HepG2 (cell line): ENCODE results near the gene RABGEF1. TPM values are rescaled to one million over a fixed set of nuclear protein-coding genes. Genes with fewer than 3 reads are reported as not detected.

Source experiments
- ASH2L ChIP-seq: fragments of 300-600, 200-600 bp; sonication (generic); IDR thresholded peaks from 2 replicates; pipeline ENCODE4 v1.7.0; 2017; ENCODE audit warnings: low read depth, mild to moderate bottlenecking, moderate library complexity, mixed read lengths, low read length; ENCODE audit not compliant: insufficient read length
- CCDC6 ChIP-seq: sonication (generic); formaldehyde crosslinking; IDR thresholded peaks from 2 replicates; pipeline ENCODE4 v1.8.1; 2022; ENCODE audit warnings: mild to moderate bottlenecking, missing genetic modification reagents, moderate library complexity
- CEBPB ChIP-seq: IDR thresholded peaks from 2 replicates; pipeline ENCODE4 v1.6.1; 2011; ENCODE audit warnings: low read depth, low read length, improper control_type of control experiment, borderline replicate concordance
- FOXC1 ChIP-seq: sonication (generic); formaldehyde crosslinking; IDR thresholded peaks from 2 replicates; pipeline ENCODE4 v1.8.0; 2022; ENCODE audit warnings: mild to moderate bottlenecking, missing genetic modification reagents, borderline replicate concordance
- HNRNPUL1 ChIP-seq: fragments of 200-400 bp; formaldehyde crosslinking; IDR thresholded peaks from 2 replicates; pipeline ENCODE4 v1.6.1; 2017; ENCODE audit warnings: low read depth, mild to moderate bottlenecking, low read length, moderate library complexity
- HOXA7 ChIP-seq: sonication (generic); formaldehyde crosslinking; IDR thresholded peaks from 2 replicates; pipeline ENCODE4 v1.8.1; 2022; ENCODE audit warnings: mild to moderate bottlenecking, missing genetic modification reagents, moderate library complexity
- KDM2A ChIP-seq: sonication (generic); formaldehyde crosslinking; IDR thresholded peaks from 2 replicates; pipeline ENCODE4 v1.4.0; 2020; ENCODE audit warnings: low read depth, missing genetic modification reagents, borderline replicate concordance
- LCORL ChIP-seq, 2 experiments: fragments of 450-650 bp in 1 of 2; sonication (generic) in 1 of 2; formaldehyde crosslinking in 1 of 2; IDR thresholded peaks; 2 replicates each; pipeline versions ENCODE4 v1.5.0 to v1.6.1; 2017 to 2020; ENCODE audit warnings: antibody characterized with exemption in 1 of 2, missing genetic modification reagents in 1 of 2
- MYNN ChIP-seq: sonication (generic); formaldehyde crosslinking; IDR thresholded peaks from 2 replicates; pipeline ENCODE4 v1.4.0; 2020; ENCODE audit warnings: mild to moderate bottlenecking, low read depth, missing genetic modification reagents
- PHF5A ChIP-seq: IDR thresholded peaks from one replicate; pipeline ENCODE4 v1.6.1; 2018; ENCODE audit warnings: low read depth, missing genetic modification reagents; ENCODE audit not compliant: unreplicated experiment
- SP1 ChIP-seq, 2 experiments: fragments of 450-650 bp in 1 of 2; sonication (generic) in 1 of 2; formaldehyde crosslinking in 1 of 2; IDR thresholded peaks; 2 replicates each; pipeline versions ENCODE4 v1.4.0 to v1.6.1; 2016 to 2020; ENCODE audit warnings: missing genetic modification reagents in 1 of 2
- ZNF230 ChIP-seq: sonication (generic); formaldehyde crosslinking; IDR thresholded peaks from 2 replicates; pipeline ENCODE4 v1.4.0; 2020; ENCODE audit warnings: mild to moderate bottlenecking, missing genetic modification reagents
- ZNF558 ChIP-seq: sonication (generic); formaldehyde crosslinking; IDR thresholded peaks from 2 replicates; pipeline ENCODE4 v1.9.0; 2022; ENCODE audit warnings: mild to moderate bottlenecking, missing genetic modification reagents, borderline replicate concordance
- ZNF724P ChIP-seq: sonication (generic); formaldehyde crosslinking; IDR thresholded peaks from 2 replicates; pipeline ENCODE4 v1.8.0; 2022; ENCODE audit warnings: missing genetic modification reagents, borderline replicate concordance
- ZNF776 ChIP-seq: sonication (generic); formaldehyde crosslinking; IDR thresholded peaks from 2 replicates; pipeline ENCODE4 v1.4.0; 2020; ENCODE audit warnings: mild to moderate bottlenecking, missing genetic modification reagents
- ZNF788 ChIP-seq: sonication (generic); formaldehyde crosslinking; IDR thresholded peaks from 2 replicates; pipeline ENCODE4 v1.5.0; 2020; ENCODE audit warnings: mild to moderate bottlenecking, missing genetic modification reagents, borderline replicate concordance
- polyA plus RNA-seq, 8 experiments: library from polyadenylated mRNA; depleted of rRNA in 3 of 8; stranded (reverse) in 7 of 8; unstranded in 1 of 8; fragments of >200 nt; fragmentation: Illumina TruSeq in 4 of 8; extraction: Trizol in 4 of 8; gene quantifications; 2 replicates each; pipeline versions ENCODE4 v1.2.1 to v1.2.3, GENCODE V29; 2011 to 2016; ENCODE audit warnings: low read depth in 4 of 8, missing spikeins in 1 of 8, mixed read lengths in 1 of 8; ENCODE audit not compliant: insufficient read depth in 1 of 8
- total RNA-seq, 5 experiments: library from RNA; depleted of rRNA; stranded (reverse); fragments of >200 nt; fragmentation: Illumina TruSeq; extraction: Trizol; gene quantifications; 2 replicates each; pipeline ENCODE4 v1.2.3, GENCODE V29; 2016; ENCODE audit warnings: low read depth in 1 of 5
- TF ChIP-seq, protein P1 (sequence below): sonication (generic); formaldehyde crosslinking; IDR thresholded peaks from 2 replicates; pipeline ENCODE4 v1.4.0; 2020; ENCODE audit warnings: missing genetic modification reagents
- TF ChIP-seq, protein P2 (sequence below): sonication (generic); formaldehyde crosslinking; conservative IDR thresholded peaks from 2 replicates; pipeline ENCODE4 v1.5.0; 2020; ENCODE audit warnings: missing genetic modification reagents
- TF ChIP-seq, protein P3 (sequence below): IDR thresholded peaks from 2 replicates; pipeline ENCODE4 v1.6.1; 2016; ENCODE audit warnings: missing genetic modification reagents, missing compliant biosample characterization
- TF ChIP-seq, protein P4 (sequence below): IDR thresholded peaks from 2 replicates; pipeline ENCODE4 v1.6.1; 2012; ENCODE audit warnings: low read length, improper control_type of control experiment

The RABGEF1 gene
- total and polyA plus RNA-seq, 2 of the 13 experiments (the other 11 are each of a cell fraction or from before 2014, with no cell fraction given) = 22.7 to 35.3 TPM

DNA sequence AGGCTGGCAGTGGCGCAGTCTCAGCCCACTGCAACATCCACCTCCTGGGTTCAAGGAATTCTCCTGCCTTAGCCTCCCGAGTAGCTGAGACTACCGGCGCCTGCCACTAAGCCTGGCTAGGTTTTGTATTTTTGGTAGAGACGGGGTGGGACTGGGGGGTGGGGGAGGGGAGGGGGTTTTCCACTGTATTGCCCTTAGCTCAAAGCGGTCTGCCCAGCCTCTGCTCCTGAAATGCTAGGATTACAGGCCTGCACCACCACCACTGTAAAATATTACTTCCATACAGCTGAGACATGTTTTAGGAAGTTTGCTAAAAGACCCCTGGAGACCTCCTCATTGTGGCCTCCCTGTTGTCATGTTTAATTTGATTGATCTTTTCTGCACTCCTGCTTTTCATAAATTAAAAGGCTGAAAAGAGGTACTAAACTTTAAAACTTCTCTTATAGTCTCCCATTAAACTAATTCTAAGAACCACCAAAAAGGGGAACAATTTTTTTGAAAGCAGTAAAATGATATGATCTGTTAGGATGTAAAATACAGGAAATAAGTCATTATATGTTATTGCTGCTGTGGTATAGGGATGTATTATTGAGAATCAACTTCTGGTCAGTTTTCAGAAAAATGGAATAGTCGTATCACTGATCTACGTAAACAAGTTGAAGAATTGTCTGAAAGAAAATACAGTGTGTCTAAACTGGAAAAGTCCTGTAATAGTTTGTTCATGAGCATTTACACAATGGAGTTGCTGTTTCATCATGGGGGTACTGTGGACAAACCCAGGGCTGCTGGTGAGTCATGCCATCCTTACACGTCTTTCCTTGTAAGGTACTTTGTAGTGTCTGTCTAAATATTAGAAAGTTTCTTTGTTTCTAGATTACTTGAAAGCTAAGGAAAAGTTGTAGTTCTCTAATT lies 107.6 kb downstream of the RABGEF1 start (continued):
- TF ChIP-seq, protein P1, sequence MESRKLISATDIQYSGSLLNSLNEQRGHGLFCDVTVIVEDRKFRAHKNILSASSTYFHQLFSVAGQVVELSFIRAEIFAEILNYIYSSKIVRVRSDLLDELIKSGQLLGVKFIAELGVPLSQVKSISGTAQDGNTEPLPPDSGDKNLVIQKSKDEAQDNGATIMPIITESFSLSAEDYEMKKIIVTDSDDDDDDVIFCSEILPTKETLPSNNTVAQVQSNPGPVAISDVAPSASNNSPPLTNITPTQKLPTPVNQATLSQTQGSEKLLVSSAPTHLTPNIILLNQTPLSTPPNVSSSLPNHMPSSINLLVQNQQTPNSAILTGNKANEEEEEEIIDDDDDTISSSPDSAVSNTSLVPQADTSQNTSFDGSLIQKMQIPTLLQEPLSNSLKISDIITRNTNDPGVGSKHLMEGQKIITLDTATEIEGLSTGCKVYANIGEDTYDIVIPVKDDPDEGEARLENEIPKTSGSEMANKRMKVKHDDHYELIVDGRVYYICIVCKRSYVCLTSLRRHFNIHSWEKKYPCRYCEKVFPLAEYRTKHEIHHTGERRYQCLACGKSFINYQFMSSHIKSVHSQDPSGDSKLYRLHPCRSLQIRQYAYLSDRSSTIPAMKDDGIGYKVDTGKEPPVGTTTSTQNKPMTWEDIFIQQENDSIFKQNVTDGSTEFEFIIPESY (CRISPR knock-in tag) = no peak
- no peak for TF ChIP-seq ZNF776 (CRISPR knock-in tag)
- no peak for TF ChIP-seq FOXC1
- no peak for TF ChIP-seq ZNF788 (CRISPR knock-in tag)
- TF ChIP-seq, protein P2, sequence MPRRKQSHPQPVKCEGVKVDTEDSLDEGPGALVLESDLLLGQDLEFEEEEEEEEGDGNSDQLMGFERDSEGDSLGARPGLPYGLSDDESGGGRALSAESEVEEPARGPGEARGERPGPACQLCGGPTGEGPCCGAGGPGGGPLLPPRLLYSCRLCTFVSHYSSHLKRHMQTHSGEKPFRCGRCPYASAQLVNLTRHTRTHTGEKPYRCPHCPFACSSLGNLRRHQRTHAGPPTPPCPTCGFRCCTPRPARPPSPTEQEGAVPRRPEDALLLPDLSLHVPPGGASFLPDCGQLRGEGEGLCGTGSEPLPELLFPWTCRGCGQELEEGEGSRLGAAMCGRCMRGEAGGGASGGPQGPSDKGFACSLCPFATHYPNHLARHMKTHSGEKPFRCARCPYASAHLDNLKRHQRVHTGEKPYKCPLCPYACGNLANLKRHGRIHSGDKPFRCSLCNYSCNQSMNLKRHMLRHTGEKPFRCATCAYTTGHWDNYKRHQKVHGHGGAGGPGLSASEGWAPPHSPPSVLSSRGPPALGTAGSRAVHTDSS (CRISPR knock-in tag) = no peak
- TF ChIP-seq, protein P3, sequence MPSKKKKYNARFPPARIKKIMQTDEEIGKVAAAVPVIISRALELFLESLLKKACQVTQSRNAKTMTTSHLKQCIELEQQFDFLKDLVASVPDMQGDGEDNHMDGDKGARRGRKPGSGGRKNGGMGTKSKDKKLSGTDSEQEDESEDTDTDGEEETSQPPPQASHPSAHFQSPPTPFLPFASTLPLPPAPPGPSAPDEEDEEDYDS (CRISPR knock-in tag) = no peak
- TF ChIP-seq CEBPB = peak; percentile 47; the same call in 1 of the 2 replicates
- no peak for TF ChIP-seq HNRNPUL1
- TF ChIP-seq, protein P4, sequence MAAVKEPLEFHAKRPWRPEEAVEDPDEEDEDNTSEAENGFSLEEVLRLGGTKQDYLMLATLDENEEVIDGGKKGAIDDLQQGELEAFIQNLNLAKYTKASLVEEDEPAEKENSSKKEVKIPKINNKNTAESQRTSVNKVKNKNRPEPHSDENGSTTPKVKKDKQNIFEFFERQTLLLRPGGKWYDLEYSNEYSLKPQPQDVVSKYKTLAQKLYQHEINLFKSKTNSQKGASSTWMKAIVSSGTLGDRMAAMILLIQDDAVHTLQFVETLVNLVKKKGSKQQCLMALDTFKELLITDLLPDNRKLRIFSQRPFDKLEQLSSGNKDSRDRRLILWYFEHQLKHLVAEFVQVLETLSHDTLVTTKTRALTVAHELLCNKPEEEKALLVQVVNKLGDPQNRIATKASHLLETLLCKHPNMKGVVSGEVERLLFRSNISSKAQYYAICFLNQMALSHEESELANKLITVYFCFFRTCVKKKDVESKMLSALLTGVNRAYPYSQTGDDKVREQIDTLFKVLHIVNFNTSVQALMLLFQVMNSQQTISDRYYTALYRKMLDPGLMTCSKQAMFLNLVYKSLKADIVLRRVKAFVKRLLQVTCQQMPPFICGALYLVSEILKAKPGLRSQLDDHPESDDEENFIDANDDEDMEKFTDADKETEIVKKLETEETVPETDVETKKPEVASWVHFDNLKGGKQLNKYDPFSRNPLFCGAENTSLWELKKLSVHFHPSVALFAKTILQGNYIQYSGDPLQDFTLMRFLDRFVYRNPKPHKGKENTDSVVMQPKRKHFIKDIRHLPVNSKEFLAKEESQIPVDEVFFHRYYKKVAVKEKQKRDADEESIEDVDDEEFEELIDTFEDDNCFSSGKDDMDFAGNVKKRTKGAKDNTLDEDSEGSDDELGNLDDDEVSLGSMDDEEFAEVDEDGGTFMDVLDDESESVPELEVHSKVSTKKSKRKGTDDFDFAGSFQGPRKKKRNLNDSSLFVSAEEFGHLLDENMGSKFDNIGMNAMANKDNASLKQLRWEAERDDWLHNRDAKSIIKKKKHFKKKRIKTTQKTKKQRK = no peak
- TF ChIP-seq MYNN (CRISPR knock-in tag) = no peak
- no peak for TF ChIP-seq CCDC6 (CRISPR knock-in tag)
- no peak for TF ChIP-seq LCORL (IDR thresholded peaks at IDR 0.05)
- no peak for TF ChIP-seq LCORL (CRISPR knock-in tag; IDR thresholded peaks at IDR 0.05)
- TF ChIP-seq KDM2A (CRISPR knock-in tag) = no peak
- TF ChIP-seq ZNF724P = no peak
- TF ChIP-seq SP1 (IDR thresholded peaks at IDR 0.05) = no peak
- TF ChIP-seq SP1 (CRISPR knock-in tag; IDR thresholded peaks at IDR 0.05) = no peak
- TF ChIP-seq ASH2L = no peak
- TF ChIP-seq ZNF558 (CRISPR knock-in tag) = no peak
- no peak for TF ChIP-seq ZNF230 (CRISPR knock-in tag)
- no peak for TF ChIP-seq PHF5A
- TF ChIP-seq HOXA7 (CRISPR knock-in tag) = no peak
